ENCODE data around the gene ZSCAN23. TPM values are rescaled to one million over a fixed set of nuclear protein-coding genes. Genes with fewer than 3 reads are reported as not detected.

Gene ZSCAN23
- total RNA-seq, 1 donor from 2014 or later = 1.6 TPM

DNA sequence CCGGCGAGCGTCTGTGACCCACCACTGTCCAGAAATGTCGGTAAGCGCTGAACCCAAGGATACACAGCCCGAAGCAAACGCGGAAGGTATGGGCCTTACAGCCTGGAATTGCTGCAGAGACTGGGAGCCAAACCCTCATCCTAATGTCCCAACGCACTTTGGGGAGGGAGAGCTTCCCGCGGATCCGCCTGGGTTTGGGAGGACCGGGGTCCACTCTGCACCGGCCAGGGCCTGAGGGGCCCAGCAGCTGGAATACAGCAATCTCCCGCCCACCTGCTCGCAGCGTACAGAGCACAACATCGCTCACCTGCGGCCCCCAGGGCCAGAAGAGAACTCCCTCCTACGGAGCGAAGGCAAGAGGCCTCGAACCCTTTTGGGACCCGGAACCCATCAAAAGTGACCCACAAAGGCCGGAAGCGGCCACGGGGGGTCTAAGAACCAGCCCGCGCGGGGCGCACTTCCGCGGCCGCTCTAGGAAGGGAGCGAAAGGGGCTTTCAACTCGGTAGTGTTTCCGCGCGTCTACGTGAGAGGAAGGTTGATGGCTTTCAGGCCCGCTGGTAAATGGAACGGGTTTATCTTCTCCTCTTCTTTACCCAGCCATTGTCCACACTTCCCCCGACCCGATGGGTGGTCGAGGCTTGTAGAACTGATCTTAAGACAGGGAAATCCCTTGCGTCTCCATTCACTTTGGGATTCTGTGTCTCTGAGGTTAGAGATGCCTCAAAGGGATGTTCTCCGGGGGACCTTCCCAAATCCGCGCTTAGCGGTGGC, 43.8 kb downstream of the ZSCAN23 start, which contains the start of gene ZSCAN12:
TSS of gene ZSCAN12 (minus strand) at position 398 of the 772 bp plus-strand sequence. CDS start 1,342 bp downstream, outside the sequence.
- peak; percentile 42 for DNase-seq (ENCODE audit: low read depth)
- H3K4me3 ChIP-seq (ENCODE audit: low read depth, low read length) = peak within 1 kb of the TSS; percentile 83
- H3K36me3 ChIP-seq (ENCODE audit: control insufficient read depth, insufficient read depth, low read length) = no peaks in the 10 kb centered on the region
- no peaks in the 10 kb centered on the region for H3K27me3 ChIP-seq (ENCODE audit: control insufficient read depth, insufficient read depth, low read length)
- peak; percentile 70 for TF ChIP-seq CTCF (IDR thresholded peaks at IDR 0.05; ENCODE audit: insufficient read depth, low read length, poor library complexity, severe bottlenecking)

DNA sequence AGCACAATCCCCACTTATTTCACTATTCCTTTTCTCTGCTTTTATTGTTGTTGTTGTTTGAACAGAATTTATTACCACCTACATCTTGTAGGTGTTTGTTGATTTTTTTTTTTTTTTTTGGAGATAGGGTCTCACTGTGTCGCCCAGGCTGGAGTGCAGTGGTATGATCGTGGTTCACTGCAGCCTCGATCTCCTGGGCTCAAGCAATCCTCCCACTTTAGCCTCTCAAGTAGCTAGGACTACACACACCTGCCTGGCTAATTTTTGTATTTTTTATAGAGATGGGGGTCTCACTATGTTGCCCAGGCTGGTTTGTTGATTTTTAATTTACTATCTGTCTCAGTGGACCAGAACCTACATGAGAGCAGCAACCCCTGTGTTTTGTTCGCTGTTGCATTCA, 47.4 kb downstream of the ZSCAN23 start:
- Histone ChIP-seq H3K36me3 (ENCODE audit: control insufficient read depth, insufficient read depth, low read length) (peaks cover 3% of the 10 kb centered on the region), H3K4me3 (ENCODE audit: low read depth, low read length) (no peak overlapping the region), H3K27me3 (ENCODE audit: control insufficient read depth, insufficient read depth, low read length) (no peaks in the 10 kb centered on the region)
- no peak for DNase-seq (ENCODE audit: low read depth)
- no peak for TF ChIP-seq CTCF (IDR thresholded peaks at IDR 0.05; ENCODE audit: insufficient read depth, low read length, poor library complexity, severe bottlenecking)

GRCh38 chr6:28393912-28394662, 49.2 kb downstream of the ZSCAN23 start:
- TF ChIP-seq CTCF (IDR thresholded peaks at IDR 0.05; ENCODE audit: insufficient read depth, low read length, poor library complexity, severe bottlenecking) = no peak
- Histone ChIP-seq H3K4me3 (ENCODE audit: low read depth, low read length) (no peak overlapping the region), H3K27me3 (ENCODE audit: control insufficient read depth, insufficient read depth, low read length) (no peaks in the 10 kb centered on the region), H3K36me3 (ENCODE audit: control insufficient read depth, insufficient read depth, low read length) (peaks cover 3% of the 10 kb centered on the region)
- no peak for DNase-seq (ENCODE audit: low read depth)

DNA sequence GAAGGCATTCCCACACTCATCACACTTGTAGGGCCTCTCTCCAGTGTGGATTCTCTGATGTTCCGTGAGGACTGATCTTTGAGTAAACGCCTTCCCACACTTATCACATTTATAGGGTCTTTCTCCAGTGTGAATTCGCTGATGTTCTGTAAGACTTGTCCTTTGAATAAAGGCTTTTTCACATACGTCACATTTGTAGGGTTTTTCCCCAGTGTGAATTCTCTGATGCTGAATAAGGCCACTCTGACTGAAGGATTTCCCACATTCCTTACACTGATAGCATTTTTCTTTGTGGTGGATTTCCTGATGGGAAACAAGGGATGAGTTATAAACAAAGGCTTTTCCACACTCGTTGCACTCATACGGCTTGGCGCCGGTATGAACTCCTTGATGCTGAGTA, 52.6 kb downstream of the ZSCAN23 start:
- TF ChIP-seq CTCF (IDR thresholded peaks at IDR 0.05; ENCODE audit: insufficient read depth, low read length, poor library complexity, severe bottlenecking) = no peak
- peaks cover 3% of the 10 kb centered on the region for H3K36me3 ChIP-seq (ENCODE audit: control insufficient read depth, insufficient read depth, low read length)
- no peaks in the 10 kb centered on the region for H3K27me3 ChIP-seq (ENCODE audit: control insufficient read depth, insufficient read depth, low read length)
- no peak for DNase-seq (ENCODE audit: low read depth)
- H3K4me3 ChIP-seq (ENCODE audit: low read depth, low read length) = no peak overlapping the region

GRCh38 chr6:28384143-28384533, 59.2 kb downstream of the ZSCAN23 start:
- no peak overlapping the region for H3K4me3 ChIP-seq (ENCODE audit: low read depth, low read length)
- H3K27me3 ChIP-seq (ENCODE audit: control insufficient read depth, insufficient read depth, low read length) = no peaks in the 10 kb centered on the region
- TF ChIP-seq CTCF (IDR thresholded peaks at IDR 0.05; ENCODE audit: insufficient read depth, low read length, poor library complexity, severe bottlenecking) = no peak
- no peaks in the 10 kb centered on the region for H3K36me3 ChIP-seq (ENCODE audit: control insufficient read depth, insufficient read depth, low read length)
- DNase-seq (ENCODE audit: low read depth) = no peak
